Astrocyte (in vitro differentiated cells and primary cell): Measurements from ENCODE around the gene PCBP2. TPM values are rescaled to one million over a fixed set of nuclear protein-coding genes. Genes with fewer than 3 reads are reported as not detected.

Experiments
- DNase-seq: peaks from one replicate; pipeline ENCODE4 v3.0.0-alpha.2; 2010; ENCODE audit warnings: low read depth
- FAIRE-seq: peaks from 2 replicates; lab custom pipeline; 2011; peaks lifted over from hg19 to GRCh38; lab: Jason Lieb, UNC
- H2AFZ ChIP-seq: 2 replicates; pipeline ENCODE4 v1.6.0; 2012; ENCODE audit warnings: low read depth, low read length, inconsistent platforms
- H3K27ac ChIP-seq: 2 replicates; pipeline ENCODE4 v1.5.1; 2011; ENCODE audit warnings: low read depth, low read length, inconsistent platforms
- H3K27me3 ChIP-seq: 2 replicates; pipeline ENCODE4 v1.6.0; 2011; ENCODE audit warnings: low read length, inconsistent platforms; ENCODE audit not compliant: insufficient read depth
- H3K36me3 ChIP-seq: 2 replicates; pipeline ENCODE4 v1.5.1; 2011; ENCODE audit warnings: low read length, inconsistent platforms; ENCODE audit not compliant: insufficient read depth
- H3K4me1 ChIP-seq: 2 replicates; pipeline ENCODE4 v1.5.1; 2011; ENCODE audit warnings: low read length, inconsistent platforms; ENCODE audit not compliant: insufficient read depth
- H3K4me2 ChIP-seq: 2 replicates; pipeline ENCODE4 v1.6.0; 2012; ENCODE audit warnings: low read length, inconsistent platforms
- H3K4me3 ChIP-seq: 2 replicates; pipeline ENCODE4 v1.5.1; 2011; ENCODE audit warnings: low read depth, mild to moderate bottlenecking, low read length, inconsistent platforms; ENCODE audit not compliant: insufficient read depth
- H3K79me2 ChIP-seq: 2 replicates; pipeline ENCODE4 v1.6.0; 2012; ENCODE audit warnings: mild to moderate bottlenecking, low read length, inconsistent platforms; ENCODE audit not compliant: insufficient read depth
- H3K9ac ChIP-seq: 2 replicates; pipeline ENCODE4 v1.6.0; 2012; ENCODE audit warnings: mild to moderate bottlenecking, low read length, inconsistent platforms
- H3K9me3 ChIP-seq: 2 replicates; pipeline ENCODE4 v1.5.1; 2012; ENCODE audit warnings: low read depth, mild to moderate bottlenecking, low read length, inconsistent platforms; ENCODE audit not compliant: insufficient read depth
- H4K20me1 ChIP-seq: 2 replicates; pipeline ENCODE4 v1.6.0; 2012; ENCODE audit warnings: low read length, inconsistent platforms; ENCODE audit not compliant: insufficient read depth
- H3K27ac Mint-ChIP-seq: one replicate; pipeline ENCODE4 v1.8.0; 2021; ENCODE audit warnings: mild to moderate bottlenecking, mixed read lengths; ENCODE audit not compliant: unreplicated experiment
- H3K27me3 Mint-ChIP-seq: one replicate; pipeline ENCODE4 v1.8.0; 2021; ENCODE audit warnings: low read depth, mixed read lengths; ENCODE audit not compliant: unreplicated experiment
- H3K36me3 Mint-ChIP-seq: one replicate; pipeline ENCODE4 v1.8.0; 2021; ENCODE audit warnings: low read depth, mixed read lengths; ENCODE audit not compliant: unreplicated experiment
- H3K4me1 Mint-ChIP-seq: one replicate; pipeline ENCODE4 v1.8.0; 2021; ENCODE audit warnings: low read depth, mixed read lengths; ENCODE audit not compliant: unreplicated experiment
- H3K4me3 Mint-ChIP-seq: one replicate; pipeline ENCODE4 v1.8.0; 2021; ENCODE audit warnings: mild to moderate bottlenecking, moderate library complexity, mixed read lengths; ENCODE audit not compliant: unreplicated experiment
- H3K9me3 Mint-ChIP-seq: one replicate; pipeline ENCODE4 v1.8.0; 2021; ENCODE audit warnings: mild to moderate bottlenecking, mixed read lengths; ENCODE audit not compliant: unreplicated experiment
- EZH2 ChIP-seq: IDR thresholded peaks from 2 replicates; pipeline ENCODE4 v1.6.1; 2012; ENCODE audit warnings: mild to moderate bottlenecking, low read length, inconsistent platforms; ENCODE audit not compliant: insufficient read depth
- total RNA-seq: library from RNA; stranded (reverse); gene quantifications from 2 replicates; pipeline ENCODE4 v1.2.1, GENCODE V29; 2021
- TF ChIP-seq, protein P1 (sequence below): IDR thresholded peaks from 2 replicates; pipeline ENCODE4 v1.5.1; 2011; ENCODE audit warnings: low read depth, mild to moderate bottlenecking, inconsistent platforms, low read length, moderate library complexity; ENCODE audit not compliant: insufficient read depth

Gene PCBP2
- total RNA-seq, 1 donor from 2014 or later, result 733 TPM

DNA sequence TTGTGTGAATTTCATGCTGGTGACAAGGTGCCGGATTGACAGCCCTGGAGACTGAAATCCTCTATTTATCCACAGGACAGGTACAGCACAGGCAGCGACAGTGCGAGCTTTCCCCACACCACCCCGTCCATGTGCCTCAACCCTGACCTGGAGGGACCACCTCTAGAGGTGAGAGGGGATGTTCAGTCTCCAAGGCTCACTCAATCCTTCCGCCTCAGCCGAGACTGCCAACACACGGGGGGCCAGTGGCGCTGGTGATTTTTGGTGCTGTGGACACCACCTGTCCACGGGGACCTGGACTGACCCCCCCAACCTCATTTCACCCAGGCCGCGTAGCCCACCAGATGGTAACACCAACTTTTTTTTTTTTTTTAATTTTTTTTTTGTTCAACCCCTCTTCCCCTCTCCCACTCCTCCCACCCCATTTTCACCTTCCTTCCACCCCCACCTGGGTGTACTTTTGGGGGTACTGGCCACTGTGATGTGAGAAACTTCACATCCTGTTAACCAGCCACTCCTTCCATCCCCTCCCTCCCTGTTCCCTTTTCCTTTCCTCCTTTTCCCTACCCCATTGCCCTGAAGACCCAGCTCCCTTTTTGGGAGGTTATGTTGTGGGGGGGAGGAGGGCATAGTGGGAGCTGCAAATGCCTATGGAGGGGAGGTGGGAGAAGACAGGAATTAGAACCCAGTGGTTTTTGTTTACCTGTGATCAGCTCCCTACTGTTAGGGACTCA lies 12.9 kb downstream of the PCBP2 start:
- no peak for FAIRE-seq
- Histone ChIP-seq H3K27ac (no peak overlapping the region), H2AFZ (no peak overlapping the region), H3K9ac (peak overlapping the region; percentile 14), H4K20me1 (peaks cover 98% of the 10 kb centered on the region), H3K27me3 (no peaks in the 10 kb centered on the region), H3K4me1 (no peaks in the 10 kb centered on the region), H3K4me2 (no peak overlapping the region), H3K79me2 (peaks cover 97% of the 10 kb centered on the region), H3K36me3 (peaks cover 95% of the 10 kb centered on the region), H3K4me3 (no peak overlapping the region), H3K9me3 (no peaks in the 10 kb centered on the region)
- Mint-ChIP-seq H3K27me3 (no peaks in the 10 kb centered on the region), H3K4me3 (peak overlapping the region; percentile 40), H3K9me3 (no peaks in the 10 kb centered on the region), H3K36me3 (peaks cover 41% of the 10 kb centered on the region), H3K27ac (peak overlapping the region; percentile 59), H3K4me1 (peaks cover 52% of the 10 kb centered on the region)
- no peak for DNase-seq
- TF ChIP-seq EZH2, result no peak
- TF ChIP-seq, protein P1, sequence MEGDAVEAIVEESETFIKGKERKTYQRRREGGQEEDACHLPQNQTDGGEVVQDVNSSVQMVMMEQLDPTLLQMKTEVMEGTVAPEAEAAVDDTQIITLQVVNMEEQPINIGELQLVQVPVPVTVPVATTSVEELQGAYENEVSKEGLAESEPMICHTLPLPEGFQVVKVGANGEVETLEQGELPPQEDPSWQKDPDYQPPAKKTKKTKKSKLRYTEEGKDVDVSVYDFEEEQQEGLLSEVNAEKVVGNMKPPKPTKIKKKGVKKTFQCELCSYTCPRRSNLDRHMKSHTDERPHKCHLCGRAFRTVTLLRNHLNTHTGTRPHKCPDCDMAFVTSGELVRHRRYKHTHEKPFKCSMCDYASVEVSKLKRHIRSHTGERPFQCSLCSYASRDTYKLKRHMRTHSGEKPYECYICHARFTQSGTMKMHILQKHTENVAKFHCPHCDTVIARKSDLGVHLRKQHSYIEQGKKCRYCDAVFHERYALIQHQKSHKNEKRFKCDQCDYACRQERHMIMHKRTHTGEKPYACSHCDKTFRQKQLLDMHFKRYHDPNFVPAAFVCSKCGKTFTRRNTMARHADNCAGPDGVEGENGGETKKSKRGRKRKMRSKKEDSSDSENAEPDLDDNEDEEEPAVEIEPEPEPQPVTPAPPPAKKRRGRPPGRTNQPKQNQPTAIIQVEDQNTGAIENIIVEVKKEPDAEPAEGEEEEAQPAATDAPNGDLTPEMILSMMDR, result no peak

DNA sequence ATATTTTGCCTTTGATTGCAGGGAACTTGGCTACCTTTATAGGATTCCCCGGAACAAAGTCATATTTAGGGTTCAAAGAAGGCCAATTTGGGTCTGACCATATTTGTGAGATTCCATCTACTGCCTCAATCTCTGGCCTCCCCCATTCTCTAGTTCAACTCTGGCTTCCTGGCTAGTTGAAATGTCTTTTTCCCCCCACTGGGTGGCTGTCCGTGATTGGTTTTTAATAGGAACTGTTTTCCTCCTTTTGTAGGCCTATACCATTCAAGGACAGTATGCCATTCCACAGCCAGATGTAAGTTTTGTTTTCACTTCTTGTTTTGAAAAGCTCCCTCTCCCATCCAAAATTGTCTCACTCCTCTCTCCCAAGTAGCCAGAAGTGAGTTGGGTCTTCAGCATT lies 13.8 kb downstream of the PCBP2 start:
- Mint-ChIP-seq H3K4me1 (peaks cover 45% of the 10 kb centered on the region), H3K9me3 (no peaks in the 10 kb centered on the region), H3K27me3 (no peaks in the 10 kb centered on the region), H3K36me3 (peaks cover 38% of the 10 kb centered on the region), H3K4me3 (peak overlapping the region; percentile 31), H3K27ac (peak overlapping the region; percentile 84)
- no peak for FAIRE-seq
- Histone ChIP-seq H4K20me1 (peaks cover 97% of the 10 kb centered on the region), H3K9me3 (no peaks in the 10 kb centered on the region), H3K27me3 (no peaks in the 10 kb centered on the region), H3K36me3 (peaks cover 93% of the 10 kb centered on the region), H3K4me2 (no peak overlapping the region), H3K27ac (no peak overlapping the region), H2AFZ (no peak overlapping the region), H3K4me1 (no peaks in the 10 kb centered on the region), H3K4me3 (no peak overlapping the region), H3K9ac (peak overlapping the region; percentile 14), H3K79me2 (peaks cover 97% of the 10 kb centered on the region)
- DNase-seq, result no peak
- TF ChIP-seq, protein P1, result no peak
- TF ChIP-seq EZH2, result no peak

- H3K36me3 Mint-ChIP-seq, result peaks cover 36% of the 10 kb centered on the region
- H3K4me3 Mint-ChIP-seq, result peak overlapping the region; percentile 51
- H3K4me1 ChIP-seq, result no peaks in the 10 kb centered on the region
- H3K79me2 ChIP-seq, result peaks cover 94% of the 10 kb centered on the region
- no peaks in the 10 kb centered on the region for H3K9me3 Mint-ChIP-seq
- H4K20me1 ChIP-seq, result peaks cover 95% of the 10 kb centered on the region
- DNase-seq (no peak), FAIRE-seq (no peak)
- H3K4me1 Mint-ChIP-seq, result peaks cover 39% of the 10 kb centered on the region
- H3K4me3 ChIP-seq, result no peak overlapping the region
- H3K27me3 ChIP-seq, result no peaks in the 10 kb centered on the region
- peaks cover 89% of the 10 kb centered on the region for H3K36me3 ChIP-seq
- H3K27ac Mint-ChIP-seq, result peak overlapping the region; percentile 62
- H3K27me3 Mint-ChIP-seq, result no peaks in the 10 kb centered on the region
- no peaks in the 10 kb centered on the region for H3K9me3 ChIP-seq
- H2AFZ ChIP-seq, result no peak overlapping the region
- H3K4me2 ChIP-seq, result no peak overlapping the region
- no peak for TF ChIP-seq EZH2
- TF ChIP-seq, protein P1, result no peak
- H3K9ac ChIP-seq, result peak overlapping the region; percentile 2
- H3K27ac ChIP-seq, result no peak overlapping the region
Measured at GRCh38 chr12:53466640-53467039, 14.7 kb downstream of the PCBP2 start.
